ENCODE measurements around the gene TPD52L2.
"Not testable (repeated sequence)": the region's sequence is repeated elsewhere in the genome, so short reads cannot be mapped to it uniquely, and the experiment has no call there.

The TPD52L2 gene

DNA sequence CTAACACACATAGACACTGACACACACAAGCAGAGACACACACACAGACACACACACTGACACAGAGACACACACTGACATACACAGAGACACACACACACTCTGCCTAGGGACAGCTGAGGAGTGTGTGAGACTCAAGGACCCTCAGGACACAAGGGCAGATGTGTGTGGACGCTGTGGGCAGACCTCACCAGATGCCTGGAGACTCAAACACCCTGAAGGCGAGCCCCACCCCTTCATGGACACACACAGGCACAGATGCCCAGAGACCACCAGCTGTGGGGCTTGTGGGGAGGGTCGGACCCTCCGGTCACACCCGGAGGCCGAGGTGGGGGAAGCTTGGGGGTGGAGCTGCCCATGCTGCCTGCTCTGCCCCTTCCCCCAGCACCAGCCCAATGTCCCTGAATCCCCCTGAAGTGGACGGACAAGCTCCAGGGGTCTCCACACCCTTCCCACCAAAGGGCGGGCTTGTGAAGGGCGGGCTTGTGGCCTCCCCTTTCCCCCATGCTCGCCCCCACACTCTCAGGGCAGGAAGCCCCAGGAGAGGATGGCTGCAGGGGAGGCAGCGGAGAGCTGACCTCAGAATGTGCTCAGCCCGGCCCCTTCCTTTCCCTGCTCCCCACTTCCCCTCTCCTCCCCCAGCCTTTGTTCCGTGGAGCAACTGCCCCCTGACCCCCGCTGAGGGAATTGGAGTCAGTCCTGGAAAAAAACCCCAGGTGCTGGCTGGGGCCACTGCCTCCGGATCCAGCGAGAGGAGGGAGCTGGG is 17.6 kb upstream of the TPD52L2 start:
- Histone ChIP-seq H3K27me3 (ENCODE audit: insufficient read depth, poor library complexity, severe bottlenecking) (peaks cover 7% of the 10 kb centered on the region), H3K4me3 (replicated peaks; ENCODE audit: insufficient read depth, low read length) (no peak overlapping the region), H3K27ac (replicated peaks) (peak overlapping the region; percentile 47)
- DNase-seq (ENCODE audit: low read depth in 1 of 2, low spot score in 1 of 2): peak; percentile 52 to 59
- TF ChIP-seq POLR2AphosphoS5 (IDR thresholded peaks at IDR 0.05; ENCODE audit: low read depth): 0 out of 2 replicates have a peak, but pooled peaks have one; percentile 42
- TF ChIP-seq GABPA (IDR thresholded peaks at IDR 0.05; ENCODE audit: low read depth): no peak
- peak; percentile 86 for TF ChIP-seq SPI1 (IDR thresholded peaks at IDR 0.05; ENCODE audit: borderline replicate concordance, low read depth)

DNA sequence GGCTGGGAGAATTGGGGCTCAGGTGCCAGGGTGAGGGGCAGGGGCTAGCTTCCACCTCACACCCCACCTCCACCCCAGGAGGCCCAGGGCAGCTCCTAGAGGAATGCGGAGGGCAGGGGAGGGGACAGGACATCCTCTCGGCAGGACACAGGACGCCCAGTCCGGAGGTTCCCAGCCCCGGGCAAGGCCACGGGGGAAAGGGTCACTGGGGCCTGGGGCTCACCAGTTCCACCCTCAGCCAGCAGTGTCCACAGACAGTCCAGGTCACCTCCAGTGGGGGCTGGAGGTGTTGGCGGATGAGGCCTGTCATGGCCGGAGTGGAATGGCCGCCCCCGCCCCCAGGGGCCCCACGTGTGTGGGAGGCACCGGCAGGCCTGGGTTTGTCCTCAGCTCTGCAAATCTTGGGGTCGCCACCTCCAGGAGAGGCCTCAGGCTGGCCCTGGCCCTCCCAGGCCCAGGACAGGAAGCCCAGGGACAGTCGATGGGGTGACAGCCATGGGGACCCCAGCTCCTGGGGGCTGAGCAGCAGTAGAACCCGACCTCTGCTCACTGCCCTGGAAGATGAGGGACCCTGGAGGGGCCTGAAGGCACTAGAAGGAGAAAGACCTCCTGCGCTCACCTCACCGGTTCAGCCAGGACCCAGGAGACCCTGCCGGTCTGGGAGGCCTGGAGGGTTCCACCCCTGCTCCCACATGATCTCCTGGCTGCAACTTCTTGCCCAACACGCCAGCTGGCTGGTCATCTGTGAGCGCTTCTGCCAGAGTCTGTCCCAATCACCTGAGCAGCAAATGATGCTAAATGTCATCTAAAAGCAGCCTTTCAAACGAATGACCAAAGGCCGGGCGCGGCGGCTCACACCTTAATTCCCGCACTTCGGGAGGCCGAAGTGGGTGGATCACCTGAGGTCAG is 16.8 kb upstream of the TPD52L2 start:
- DNase-seq (ENCODE audit: low read depth in 1 of 2, low spot score in 1 of 2): no peak
- H3K27me3 ChIP-seq (ENCODE audit: insufficient read depth, poor library complexity, severe bottlenecking): peaks cover 4% of the 10 kb centered on the region
- peak overlapping the region; percentile 47 for H3K27ac ChIP-seq (replicated peaks)
- TF ChIP-seq SPI1 (IDR thresholded peaks at IDR 0.05; ENCODE audit: borderline replicate concordance, low read depth) (no peak), POLR2AphosphoS5 (IDR thresholded peaks at IDR 0.05; ENCODE audit: low read depth) (no peak), GABPA (IDR thresholded peaks at IDR 0.05; ENCODE audit: low read depth) (no peak)
- TF ChIP-seq, protein P1, sequence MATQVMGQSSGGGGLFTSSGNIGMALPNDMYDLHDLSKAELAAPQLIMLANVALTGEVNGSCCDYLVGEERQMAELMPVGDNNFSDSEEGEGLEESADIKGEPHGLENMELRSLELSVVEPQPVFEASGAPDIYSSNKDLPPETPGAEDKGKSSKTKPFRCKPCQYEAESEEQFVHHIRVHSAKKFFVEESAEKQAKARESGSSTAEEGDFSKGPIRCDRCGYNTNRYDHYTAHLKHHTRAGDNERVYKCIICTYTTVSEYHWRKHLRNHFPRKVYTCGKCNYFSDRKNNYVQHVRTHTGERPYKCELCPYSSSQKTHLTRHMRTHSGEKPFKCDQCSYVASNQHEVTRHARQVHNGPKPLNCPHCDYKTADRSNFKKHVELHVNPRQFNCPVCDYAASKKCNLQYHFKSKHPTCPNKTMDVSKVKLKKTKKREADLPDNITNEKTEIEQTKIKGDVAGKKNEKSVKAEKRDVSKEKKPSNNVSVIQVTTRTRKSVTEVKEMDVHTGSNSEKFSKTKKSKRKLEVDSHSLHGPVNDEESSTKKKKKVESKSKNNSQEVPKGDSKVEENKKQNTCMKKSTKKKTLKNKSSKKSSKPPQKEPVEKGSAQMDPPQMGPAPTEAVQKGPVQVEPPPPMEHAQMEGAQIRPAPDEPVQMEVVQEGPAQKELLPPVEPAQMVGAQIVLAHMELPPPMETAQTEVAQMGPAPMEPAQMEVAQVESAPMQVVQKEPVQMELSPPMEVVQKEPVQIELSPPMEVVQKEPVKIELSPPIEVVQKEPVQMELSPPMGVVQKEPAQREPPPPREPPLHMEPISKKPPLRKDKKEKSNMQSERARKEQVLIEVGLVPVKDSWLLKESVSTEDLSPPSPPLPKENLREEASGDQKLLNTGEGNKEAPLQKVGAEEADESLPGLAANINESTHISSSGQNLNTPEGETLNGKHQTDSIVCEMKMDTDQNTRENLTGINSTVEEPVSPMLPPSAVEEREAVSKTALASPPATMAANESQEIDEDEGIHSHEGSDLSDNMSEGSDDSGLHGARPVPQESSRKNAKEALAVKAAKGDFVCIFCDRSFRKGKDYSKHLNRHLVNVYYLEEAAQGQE (IDR thresholded peaks at IDR 0.05; ENCODE audit: insufficient replicate concordance, low read depth): no peak
- TF ChIP-seq, protein P2, sequence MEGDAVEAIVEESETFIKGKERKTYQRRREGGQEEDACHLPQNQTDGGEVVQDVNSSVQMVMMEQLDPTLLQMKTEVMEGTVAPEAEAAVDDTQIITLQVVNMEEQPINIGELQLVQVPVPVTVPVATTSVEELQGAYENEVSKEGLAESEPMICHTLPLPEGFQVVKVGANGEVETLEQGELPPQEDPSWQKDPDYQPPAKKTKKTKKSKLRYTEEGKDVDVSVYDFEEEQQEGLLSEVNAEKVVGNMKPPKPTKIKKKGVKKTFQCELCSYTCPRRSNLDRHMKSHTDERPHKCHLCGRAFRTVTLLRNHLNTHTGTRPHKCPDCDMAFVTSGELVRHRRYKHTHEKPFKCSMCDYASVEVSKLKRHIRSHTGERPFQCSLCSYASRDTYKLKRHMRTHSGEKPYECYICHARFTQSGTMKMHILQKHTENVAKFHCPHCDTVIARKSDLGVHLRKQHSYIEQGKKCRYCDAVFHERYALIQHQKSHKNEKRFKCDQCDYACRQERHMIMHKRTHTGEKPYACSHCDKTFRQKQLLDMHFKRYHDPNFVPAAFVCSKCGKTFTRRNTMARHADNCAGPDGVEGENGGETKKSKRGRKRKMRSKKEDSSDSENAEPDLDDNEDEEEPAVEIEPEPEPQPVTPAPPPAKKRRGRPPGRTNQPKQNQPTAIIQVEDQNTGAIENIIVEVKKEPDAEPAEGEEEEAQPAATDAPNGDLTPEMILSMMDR (IDR thresholded peaks at IDR 0.05; ENCODE audit: insufficient read depth, low read length): no peak
- no peak overlapping the region for H3K4me3 ChIP-seq (replicated peaks; ENCODE audit: insufficient read depth, low read length)

- no peak overlapping the region for H3K4me3 ChIP-seq (replicated peaks; ENCODE audit: insufficient read depth, low read length)
- TF ChIP-seq SPI1 (IDR thresholded peaks at IDR 0.05; ENCODE audit: borderline replicate concordance, low read depth): peak; percentile 55
- no peak for TF ChIP-seq GABPA (IDR thresholded peaks at IDR 0.05; ENCODE audit: low read depth)
- DNase-seq (ENCODE audit: low read depth in 1 of 2, low spot score in 1 of 2): peak in 1 of 2 experiments; percentile 42
- H3K27ac ChIP-seq (replicated peaks): no peak overlapping the region
- no peaks in the 10 kb centered on the region for H3K27me3 ChIP-seq (ENCODE audit: insufficient read depth, poor library complexity, severe bottlenecking)
Observed at GRCh38 chr20:63850689-63851547, 14.2 kb upstream of the TPD52L2 start.

DNA sequence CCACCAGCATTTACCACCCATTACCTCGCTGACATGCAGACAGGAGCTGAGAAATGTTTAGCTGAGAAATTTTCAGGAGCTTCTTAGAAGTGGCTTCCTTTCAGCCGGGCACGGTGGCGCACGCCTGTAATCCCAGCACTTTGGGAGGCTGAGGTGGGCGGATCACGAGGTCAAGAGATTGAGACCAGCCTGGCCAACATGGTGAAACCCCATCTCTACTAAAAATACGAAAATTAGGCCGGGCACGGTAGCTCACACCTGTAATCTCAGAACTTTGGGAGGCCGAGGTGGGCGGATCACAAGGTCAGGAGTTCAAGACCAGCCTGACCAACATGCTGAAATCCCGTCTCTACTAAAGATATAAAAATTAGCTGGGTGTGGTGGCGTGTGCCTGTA is 13.5 kb upstream of the TPD52L2 start:
- H3K4me3 ChIP-seq (replicated peaks; ENCODE audit: insufficient read depth, low read length); DNase-seq (ENCODE audit: low read depth in 1 of 2, low spot score in 1 of 2); H3K27ac ChIP-seq (replicated peaks); H3K27me3 ChIP-seq (ENCODE audit: insufficient read depth, poor library complexity, severe bottlenecking): not testable (repeated sequence)

DNA sequence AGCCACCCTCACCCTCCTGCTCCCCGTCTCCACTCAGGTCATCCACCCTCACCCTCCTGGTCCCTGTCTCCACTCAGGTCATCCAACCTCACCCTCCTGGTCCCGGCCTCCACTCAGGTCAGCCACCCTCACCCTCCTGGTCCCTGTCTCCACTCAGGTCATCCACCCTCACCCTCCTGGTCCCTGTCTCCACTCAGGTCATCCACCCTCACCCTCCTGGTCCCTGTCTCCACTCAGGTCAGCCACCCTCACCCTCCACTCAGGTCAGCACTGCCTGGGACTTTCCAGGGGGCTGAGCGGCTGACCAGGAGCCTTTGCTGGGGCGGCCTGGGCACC is 11.4 kb upstream of the TPD52L2 start:
- not testable (repeated sequence) for H3K4me3 ChIP-seq (replicated peaks; ENCODE audit: insufficient read depth, low read length); DNase-seq (ENCODE audit: low read depth in 1 of 2, low spot score in 1 of 2); H3K27me3 ChIP-seq (ENCODE audit: insufficient read depth, poor library complexity, severe bottlenecking)
- peak overlapping the region; percentile 54 for H3K27ac ChIP-seq (replicated peaks)

DNA sequence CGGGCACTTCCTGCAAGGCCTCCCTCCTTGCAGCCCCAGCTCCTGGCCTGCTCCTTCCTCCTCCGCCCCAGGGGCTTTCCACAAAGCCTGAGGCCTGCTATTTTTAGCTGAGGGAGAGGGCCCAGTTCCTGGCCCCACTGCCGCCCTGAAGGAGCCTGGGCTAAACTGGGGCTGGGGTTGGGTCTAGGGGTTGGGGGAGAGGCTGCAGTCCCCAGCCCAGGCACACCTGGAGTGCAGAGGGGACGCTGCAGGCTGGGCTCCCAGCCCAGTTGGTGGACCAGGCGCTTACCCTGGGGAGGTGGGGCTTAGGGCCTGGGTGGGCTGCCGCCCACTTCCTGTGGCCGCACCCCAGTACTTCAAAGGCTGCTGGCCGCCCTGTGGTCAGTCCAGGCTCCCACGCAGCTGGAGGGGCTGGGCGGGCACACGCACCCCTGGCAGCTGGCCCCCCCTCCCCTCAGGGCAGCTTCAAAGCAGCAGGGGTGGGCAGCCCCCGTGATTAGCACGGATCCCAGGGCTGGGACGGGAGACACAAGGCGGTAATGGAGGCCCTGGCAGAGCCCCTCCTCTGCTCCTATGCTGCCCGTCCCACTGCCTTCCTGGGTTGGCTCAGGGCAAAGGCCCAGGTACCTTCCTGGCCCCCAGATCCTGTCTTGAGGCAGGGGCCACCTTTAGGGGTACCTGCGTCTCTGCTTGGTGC is 10.9 kb upstream of the TPD52L2 start:
- no peak for DNase-seq (ENCODE audit: low read depth in 1 of 2, low spot score in 1 of 2)
- peak overlapping the region; percentile 54 for H3K27ac ChIP-seq (replicated peaks)
- TF ChIP-seq, protein P1 (IDR thresholded peaks at IDR 0.05; ENCODE audit: insufficient replicate concordance, low read depth): no peak
- no peak for TF ChIP-seq SPI1 (IDR thresholded peaks at IDR 0.05; ENCODE audit: borderline replicate concordance, low read depth)
- H3K27me3 ChIP-seq (ENCODE audit: insufficient read depth, poor library complexity, severe bottlenecking): no peaks in the 10 kb centered on the region
- H3K4me3 ChIP-seq (replicated peaks; ENCODE audit: insufficient read depth, low read length): no peak overlapping the region

Data from HL-60 (cell line).